Measurements from ENCODE around the gene ZDHHC13.

DNA sequence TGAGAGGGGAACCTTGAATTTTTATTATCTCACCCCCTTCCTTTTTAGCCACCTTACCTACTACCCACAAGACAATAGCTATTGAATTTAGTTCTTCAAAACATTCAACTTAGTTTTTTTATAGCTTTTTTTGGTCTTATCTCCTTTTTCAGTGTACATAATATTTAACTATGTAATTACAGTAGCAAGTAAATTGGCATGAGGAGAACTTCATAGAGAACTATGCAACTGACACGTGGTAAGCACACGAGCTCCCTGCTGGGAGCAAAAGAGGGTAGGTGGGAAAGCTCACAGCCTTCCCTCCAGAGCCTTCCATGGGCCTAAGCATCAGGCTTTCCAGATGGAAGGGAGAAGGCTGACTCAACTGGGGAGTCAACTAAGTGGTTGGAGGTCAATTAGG lies 22.1 kb upstream of the ZDHHC13 start:
- TF ChIP-seq, protein P1, sequence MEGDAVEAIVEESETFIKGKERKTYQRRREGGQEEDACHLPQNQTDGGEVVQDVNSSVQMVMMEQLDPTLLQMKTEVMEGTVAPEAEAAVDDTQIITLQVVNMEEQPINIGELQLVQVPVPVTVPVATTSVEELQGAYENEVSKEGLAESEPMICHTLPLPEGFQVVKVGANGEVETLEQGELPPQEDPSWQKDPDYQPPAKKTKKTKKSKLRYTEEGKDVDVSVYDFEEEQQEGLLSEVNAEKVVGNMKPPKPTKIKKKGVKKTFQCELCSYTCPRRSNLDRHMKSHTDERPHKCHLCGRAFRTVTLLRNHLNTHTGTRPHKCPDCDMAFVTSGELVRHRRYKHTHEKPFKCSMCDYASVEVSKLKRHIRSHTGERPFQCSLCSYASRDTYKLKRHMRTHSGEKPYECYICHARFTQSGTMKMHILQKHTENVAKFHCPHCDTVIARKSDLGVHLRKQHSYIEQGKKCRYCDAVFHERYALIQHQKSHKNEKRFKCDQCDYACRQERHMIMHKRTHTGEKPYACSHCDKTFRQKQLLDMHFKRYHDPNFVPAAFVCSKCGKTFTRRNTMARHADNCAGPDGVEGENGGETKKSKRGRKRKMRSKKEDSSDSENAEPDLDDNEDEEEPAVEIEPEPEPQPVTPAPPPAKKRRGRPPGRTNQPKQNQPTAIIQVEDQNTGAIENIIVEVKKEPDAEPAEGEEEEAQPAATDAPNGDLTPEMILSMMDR (IDR thresholded peaks at IDR 0.05 in 8 of 11, conservative IDR thresholded peaks at IDR 0.05 in 3 of 11): no peak
- TF ChIP-seq POLR2A (IDR thresholded peaks at IDR 0.05): no peak

Measured in spleen (tissue), 7 donors.